HL-60 (cell line): ENCODE measurements around the gene SNX10.

Source experiments
- DNase-seq, 2 experiments: peaks; one replicate each; pipeline ENCODE4 v3.0.0-alpha.2; 2010 to 2020; ENCODE audit warnings: low read depth in 1 of 2, low spot score in 1 of 2
- H3K27ac ChIP-seq: fragments of 250-450 bp; sonication (Bioruptor Pico); replicated peaks from 2 replicates; pipeline ENCODE4 v1.5.1; 2020; ENCODE audit warnings: mild to moderate bottlenecking, moderate library complexity
- H3K27me3 ChIP-seq: fragments of 250-450 bp; sonication (Bioruptor Pico); 2 replicates; pipeline ENCODE4 v1.5.1; 2021; ENCODE audit warnings: mild to moderate bottlenecking, moderate library complexity; ENCODE audit not compliant: insufficient read depth, poor library complexity, severe bottlenecking
- H3K4me3 ChIP-seq: replicated peaks from 2 replicates; pipeline ENCODE4 v1.5.1; 2011; ENCODE audit warnings: mild to moderate bottlenecking, control low read depth, low read length; ENCODE audit not compliant: insufficient read depth
- CTCF ChIP-seq: IDR thresholded peaks from one replicate; pipeline ENCODE4 v1.5.1; 2011; ENCODE audit warnings: low read length, control low read depth, inconsistent platforms; ENCODE audit not compliant: insufficient read depth
- GABPA ChIP-seq: IDR thresholded peaks from 2 replicates; pipeline ENCODE4 v1.6.1; 2012; ENCODE audit warnings: low read depth
- POLR2AphosphoS5 ChIP-seq: IDR thresholded peaks from 2 replicates; pipeline ENCODE4 v1.6.1; 2012; ENCODE audit warnings: low read depth
- REST ChIP-seq: IDR thresholded peaks from 2 replicates; pipeline ENCODE4 v1.6.1; 2012; ENCODE audit warnings: low read depth; ENCODE audit not compliant: insufficient replicate concordance
- SPI1 ChIP-seq: IDR thresholded peaks from 2 replicates; pipeline ENCODE4 v1.6.1; 2012; ENCODE audit warnings: low read depth, mild to moderate bottlenecking, borderline replicate concordance

The SNX10 gene

GRCh38 chr7:26280097-26280496 is 11.6 kb upstream of the SNX10 start:
- no peak overlapping the region for H3K27ac ChIP-seq
- H3K27me3 ChIP-seq: no peaks in the 10 kb centered on the region
- TF ChIP-seq REST (no peak), SPI1 (no peak), GABPA (no peak), CTCF (no peak), POLR2AphosphoS5 (no peak)
- no peak for DNase-seq
- no peak overlapping the region for H3K4me3 ChIP-seq

GRCh38 chr7:26280723-26281122 is 10.9 kb upstream of the SNX10 start:
- TF ChIP-seq GABPA (no peak), POLR2AphosphoS5 (no peak), CTCF (no peak), REST (no peak), SPI1 (no peak)
- H3K27ac ChIP-seq: no peak overlapping the region
- DNase-seq: no peak
- H3K4me3 ChIP-seq: no peak overlapping the region
- H3K27me3 ChIP-seq: no peaks in the 10 kb centered on the region

- Histone ChIP-seq H3K4me3 (no peak overlapping the region), H3K27ac (no peak overlapping the region), H3K27me3 (no peaks in the 10 kb centered on the region)
- no peak for TF ChIP-seq SPI1
- no peak for TF ChIP-seq REST
- TF ChIP-seq CTCF: no peak
- no peak for TF ChIP-seq GABPA
- TF ChIP-seq POLR2AphosphoS5: no peak
- DNase-seq: no peak
Observed at GRCh38 chr7:26284477-26284876, 7.2 kb upstream of the SNX10 start.
